Stomach (tissue), 9 donors: ENCODE measurements around the gene RNF224. TPM values are rescaled to one million over a fixed set of nuclear protein-coding genes. Genes with fewer than 3 reads are reported as not detected.

Source experiments
- DNase-seq, 2 donors: peaks; one replicate each; pipeline versions ENCODE4 v3.0.0 to v3.0.0-alpha.2; 2013 to 2019
- H3K27ac ChIP-seq, 5 donors: fragments of 200-600 bp in 4 of 5; sonication (generic) in 4 of 5; one replicate each; pipeline ENCODE4 v1.5.1; 2013 to 2019; ENCODE audit warnings: mild to moderate bottlenecking in 1 of 5, moderate library complexity in 1 of 5
- H3K27me3 ChIP-seq, 3 donors: fragments of 200-600 bp; sonication (generic); one replicate each; pipeline ENCODE4 v1.5.1; 2017 to 2019; ENCODE audit warnings: mixed run types in 1 of 3
- H3K36me3 ChIP-seq, 4 donors: fragments of 200-600 bp; sonication (generic); 1 replicate in 3 of 4; 2 replicates in 1 of 4; pipeline ENCODE4 v1.5.1; 2016 to 2019
- H3K4me1 ChIP-seq, 4 donors: fragments of 200-600 bp; sonication (generic); one replicate each; pipeline ENCODE4 v1.5.1; 2016 to 2019
- H3K4me3 ChIP-seq, 4 donors: fragments of 200-600 bp; sonication (generic) in 3 of 4; one replicate each; pipeline ENCODE4 v1.5.1; 2016 to 2019; ENCODE audit warnings: mild to moderate bottlenecking in 1 of 4
- H3K9me3 ChIP-seq, 4 donors: fragments of 200-600 bp; sonication (generic); one replicate each; pipeline ENCODE4 v1.5.1; 2016 to 2019
- EP300 ChIP-seq: sonication (generic); formaldehyde crosslinking; IDR thresholded peaks from one replicate; pipeline ENCODE4 v1.6.1; 2017; ENCODE audit warnings: antibody characterized with exemption
- POLR2A ChIP-seq, 4 donors: fragments of 450-650 bp; IDR thresholded peaks; one replicate each; pipeline ENCODE4 v1.6.1; 2016; ENCODE audit warnings: antibody characterized with exemption in 4 of 4, control low read depth in 2 of 4, mild to moderate bottlenecking in 1 of 4, moderate library complexity in 1 of 4
- POLR2AphosphoS5 ChIP-seq, 3 donors: sonication (generic); formaldehyde crosslinking; IDR thresholded peaks; one replicate each; pipeline ENCODE4 v1.6.1; 2016; ENCODE audit warnings: antibody characterized with exemption in 3 of 3
- WGBS, 5 donors: extraction: QIAGEN DNeasy Blood & Tissue Kit in 3 of 5; methylation state at CpG; one replicate each; pipeline versions ENCODE4 v1.1.5 to v1.1.7; 2013 to 2018; 5-methylcytosine and 5-hydroxymethylcytosine counted together
- intact Hi-C: fragments of 100-400 bp; cut with DNase I; formaldehyde crosslinking; loops from one replicate; pipeline ENCODE4 v1.15.1; 2023; ENCODE audit warnings: low total_unique reads
- polyA plus RNA-seq, 3 donors: library from polyadenylated mRNA; stranded (reverse); fragments of 200-250 nt; gene quantifications; one replicate each; pipeline ENCODE4 v1.2.3, GENCODE V29; 2013
- total RNA-seq, 5 donors: library from RNA; depleted of rRNA; stranded (reverse); fragments of >200 nt; gene quantifications; one replicate each; pipeline versions ENCODE4 v1.1.0 to v1.2.3, GENCODE V29; 2014 to 2016
- TF ChIP-seq, protein P1 (sequence below), 7 experiments: fragments of 450-650 bp in 4 of 7; fragments of 200-600 bp in 3 of 7; sonication (generic) in 3 of 7; IDR thresholded peaks; one replicate each; pipeline ENCODE4 v1.5.1; 2016 to 2019; ENCODE audit warnings: antibody characterized with exemption in 7 of 7, control low read depth in 2 of 7, mild to moderate bottlenecking in 1 of 7
- donor health status: healthy with polysubstance abuse.
- donor health status: Bipolar disorder and iron deficiency.
- donor health status: healthy.

Gene RNF224
- total and polyA plus RNA-seq, 8 donors = 1.0 TPM; not detected in 7

DNA sequence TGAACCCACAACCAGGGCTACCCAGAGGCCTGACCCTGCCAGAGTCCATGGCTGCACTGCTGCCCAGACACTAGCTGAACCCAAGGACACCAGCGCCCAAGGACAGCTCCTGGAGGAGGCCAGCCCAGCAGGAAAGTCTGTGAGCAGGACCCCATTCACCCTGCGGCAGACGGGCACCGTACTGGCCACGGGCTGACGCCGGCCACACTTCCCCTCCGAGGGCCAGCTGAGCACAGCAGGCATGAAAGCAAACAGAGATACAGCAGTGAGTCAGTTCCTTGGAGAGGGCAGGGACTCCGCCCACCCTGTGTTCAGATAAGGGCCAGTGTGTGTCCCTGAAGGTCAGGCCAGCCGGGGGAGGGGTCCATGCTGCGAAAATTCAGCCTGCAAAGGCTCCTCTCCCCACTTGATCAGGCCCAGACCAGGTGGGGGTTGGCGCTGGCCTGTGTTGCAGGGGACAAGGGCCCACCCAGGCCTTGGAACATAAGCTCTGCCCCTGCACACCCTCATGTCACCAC lies 8.5 kb upstream of the RNF224 start:
- peak overlapping the region; percentile 36 to 46 (median 42) for H3K4me3 ChIP-seq
- H3K36me3 ChIP-seq = peaks cover 10 to 29% (median 19%) of the 10 kb centered on the region in 4 donors
- intact Hi-C loops = no loop called here
- TF ChIP-seq POLR2A (IDR thresholded peaks at IDR 0.05) (peak in 2 of 4 donors; percentile 11 to 45), POLR2AphosphoS5 (IDR thresholded peaks at IDR 0.05) (peak in 2 of 3 donors; percentile 90 to 93), EP300 (no peak)
- 24 to 46% (median 35%) methylated on average over 3 to 12 of the region's 12 CpGs for WGBS, 5 donors
- H3K27ac ChIP-seq = peak overlapping the region; percentile 87 to 91 (median 89)
- H3K27me3 ChIP-seq = peaks cover 0 to 14% (median 0%) of the 10 kb centered on the region in 3 donors
- DNase-seq = peak; percentile 86 to 89
- no peaks in the 10 kb centered on the region for H3K9me3 ChIP-seq
- peaks cover 34 to 68% (median 65%) of the 10 kb centered on the region in 4 donors for H3K4me1 ChIP-seq

DNA sequence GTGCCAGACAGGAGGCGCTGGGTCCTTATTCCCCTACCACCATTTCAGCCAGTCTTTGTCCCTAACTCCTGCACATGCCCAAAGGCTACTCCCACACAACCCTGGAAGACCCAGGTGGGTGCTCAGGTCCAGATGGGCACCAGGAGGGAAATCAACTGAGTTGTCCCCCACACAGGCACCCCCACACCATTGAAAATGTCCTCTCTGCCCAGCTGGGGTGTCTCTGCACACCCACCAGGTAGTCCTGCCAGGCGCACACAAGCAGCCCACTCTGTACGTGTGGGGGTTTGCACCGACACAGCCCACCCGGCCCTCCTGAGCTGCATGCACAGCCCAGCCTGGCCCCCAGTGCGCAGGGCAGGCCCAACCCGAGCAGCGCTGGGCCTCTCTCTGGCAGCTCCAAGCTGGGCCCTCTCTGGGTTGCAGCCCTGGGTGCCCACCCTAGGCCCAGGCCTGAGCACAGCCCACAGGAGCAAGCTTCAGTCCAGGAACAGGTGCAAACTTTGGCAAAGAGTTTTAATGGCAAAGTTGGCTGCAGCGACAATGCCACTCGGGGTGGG lies 7.5 kb upstream of the RNF224 start:
- Histone ChIP-seq H3K27ac (peak overlapping the region in 3 of 5 donors; percentile 16 to 40 (median 18)), H3K36me3 (peaks cover 4 to 20% (median 15%) of the 10 kb centered on the region in 4 donors), H3K4me3 (peak overlapping the region in 1 of 4 donors; percentile 9), H3K27me3 (peaks cover 0 to 14% (median 0%) of the 10 kb centered on the region in 3 donors), H3K9me3 (no peaks in the 10 kb centered on the region), H3K4me1 (peaks cover 44 to 78% (median 75%) of the 10 kb centered on the region in 4 donors)
- intact Hi-C loops = no loop called here
- no peak for DNase-seq
- TF ChIP-seq EP300 = no peak
- no peak for TF ChIP-seq POLR2A (IDR thresholded peaks at IDR 0.05)
- TF ChIP-seq POLR2AphosphoS5 (IDR thresholded peaks at IDR 0.05) = no peak
- TF ChIP-seq, protein P1, sequence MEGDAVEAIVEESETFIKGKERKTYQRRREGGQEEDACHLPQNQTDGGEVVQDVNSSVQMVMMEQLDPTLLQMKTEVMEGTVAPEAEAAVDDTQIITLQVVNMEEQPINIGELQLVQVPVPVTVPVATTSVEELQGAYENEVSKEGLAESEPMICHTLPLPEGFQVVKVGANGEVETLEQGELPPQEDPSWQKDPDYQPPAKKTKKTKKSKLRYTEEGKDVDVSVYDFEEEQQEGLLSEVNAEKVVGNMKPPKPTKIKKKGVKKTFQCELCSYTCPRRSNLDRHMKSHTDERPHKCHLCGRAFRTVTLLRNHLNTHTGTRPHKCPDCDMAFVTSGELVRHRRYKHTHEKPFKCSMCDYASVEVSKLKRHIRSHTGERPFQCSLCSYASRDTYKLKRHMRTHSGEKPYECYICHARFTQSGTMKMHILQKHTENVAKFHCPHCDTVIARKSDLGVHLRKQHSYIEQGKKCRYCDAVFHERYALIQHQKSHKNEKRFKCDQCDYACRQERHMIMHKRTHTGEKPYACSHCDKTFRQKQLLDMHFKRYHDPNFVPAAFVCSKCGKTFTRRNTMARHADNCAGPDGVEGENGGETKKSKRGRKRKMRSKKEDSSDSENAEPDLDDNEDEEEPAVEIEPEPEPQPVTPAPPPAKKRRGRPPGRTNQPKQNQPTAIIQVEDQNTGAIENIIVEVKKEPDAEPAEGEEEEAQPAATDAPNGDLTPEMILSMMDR (IDR thresholded peaks at IDR 0.05) = no peak
- 68 to 93% (median 87%) methylated on average over 3 to 10 of the region's 10 CpGs for WGBS, 5 donors

DNA sequence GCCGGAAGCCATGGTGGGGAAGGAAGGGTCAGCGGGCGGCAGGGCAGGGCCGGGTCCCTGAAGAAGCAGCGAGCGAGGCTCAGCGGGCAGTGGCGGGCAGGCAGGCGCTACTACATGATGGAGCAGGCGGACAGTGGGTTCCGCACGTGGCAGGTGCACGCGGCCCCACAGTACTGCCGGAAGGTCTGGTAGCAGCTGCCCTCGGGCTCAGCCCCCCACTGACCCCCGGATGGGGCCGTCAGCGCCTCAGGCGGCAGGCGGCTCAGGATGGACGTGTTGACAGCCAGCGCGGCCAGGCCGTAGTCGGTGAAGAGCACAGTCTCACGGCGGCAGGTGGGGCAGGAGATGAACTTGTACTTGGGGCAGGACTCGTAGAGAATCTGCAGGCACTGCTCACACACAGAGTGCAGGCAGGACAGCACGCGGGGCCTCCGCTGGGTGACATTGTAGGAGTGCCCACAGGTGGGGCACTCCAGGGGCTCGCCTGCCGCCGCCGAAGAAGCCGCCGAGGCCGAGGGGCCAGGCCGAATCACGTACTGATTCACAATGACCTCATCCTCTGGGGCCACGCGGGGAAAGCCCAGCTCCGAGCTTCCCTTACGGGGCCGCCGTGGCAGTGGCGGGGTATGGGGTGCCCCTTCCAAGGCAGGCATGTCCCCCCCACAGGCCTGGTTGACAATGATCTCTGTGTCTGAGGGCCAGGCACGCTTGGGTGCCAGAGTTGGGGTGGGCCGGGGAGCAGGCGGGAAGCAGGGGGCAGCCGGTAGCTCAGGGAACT lies 6.8 kb upstream of the RNF224 start:
- DNase-seq = peak in 1 of 2 donors; percentile 32
- TF ChIP-seq EP300 = no peak
- TF ChIP-seq POLR2A (IDR thresholded peaks at IDR 0.05) = no peak
- TF ChIP-seq POLR2AphosphoS5 (IDR thresholded peaks at IDR 0.05) = no peak
- TF ChIP-seq, protein P1 (IDR thresholded peaks at IDR 0.05) = no peak
- WGBS, 5 donors = 87 to 89% (median 89%) methylated on average over 24 to 52 of the region's 52 CpGs
- Histone ChIP-seq H3K36me3 (peaks cover 0 to 13% (median 8%) of the 10 kb centered on the region in 4 donors), H3K27ac (peak overlapping the region in 2 of 5 donors; percentile 16 to 64), H3K9me3 (no peaks in the 10 kb centered on the region), H3K27me3 (peaks cover 0 to 14% (median 0%) of the 10 kb centered on the region in 3 donors), H3K4me1 (peaks cover 45 to 85% (median 82%) of the 10 kb centered on the region in 4 donors), H3K4me3 (peak overlapping the region in 1 of 4 donors; percentile 1)
- intact Hi-C loops = no loop called here

DNA sequence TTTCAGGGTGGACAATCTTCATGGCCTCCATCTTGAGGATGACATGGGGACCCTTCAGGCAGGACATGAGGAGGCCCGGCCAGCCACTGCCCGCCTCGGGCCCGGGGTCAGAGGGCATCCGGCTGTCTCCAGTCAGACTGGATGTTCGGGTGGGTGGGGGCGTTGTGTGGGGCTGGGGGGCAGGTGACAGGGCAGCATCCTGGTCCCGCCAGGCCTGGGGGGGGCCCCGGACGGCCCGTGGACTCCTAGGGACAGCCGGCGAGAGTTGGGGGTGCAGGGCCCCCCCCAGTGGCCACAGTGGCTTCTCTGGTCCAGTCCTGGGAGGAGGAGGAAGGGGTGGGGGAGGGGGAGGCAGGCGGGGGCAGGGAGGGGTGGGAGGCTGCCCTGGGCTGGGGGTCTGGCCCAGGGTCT lies 6.2 kb upstream of the RNF224 start:
- H3K9me3 ChIP-seq = no peaks in the 10 kb centered on the region
- peaks cover 0 to 14% (median 0%) of the 10 kb centered on the region in 3 donors for H3K27me3 ChIP-seq
- peak overlapping the region in 4 of 5 donors; percentile 61 to 73 (median 64) for H3K27ac ChIP-seq
- intact Hi-C loops = no loop called here
- H3K4me3 ChIP-seq = peak overlapping the region; percentile 44 to 58 (median 46)
- peaks cover 45 to 91% (median 86%) of the 10 kb centered on the region in 4 donors for H3K4me1 ChIP-seq
- DNase-seq = no peak
- peaks cover 0 to 7% (median 4%) of the 10 kb centered on the region in 4 donors for H3K36me3 ChIP-seq
- WGBS, 5 donors = 69 to 86% (median 81%) methylated on average over 7 to 14 of the region's 14 CpGs
- TF ChIP-seq POLR2A (IDR thresholded peaks at IDR 0.05) = no peak
- TF ChIP-seq, protein P1 (IDR thresholded peaks at IDR 0.05) = no peak
- no peak for TF ChIP-seq EP300
- TF ChIP-seq POLR2AphosphoS5 (IDR thresholded peaks at IDR 0.05) = no peak
